ENCODE results near the gene FCHO1.
"Not testable (repeated sequence)": the region's sequence is repeated elsewhere in the genome, so short reads cannot be mapped to it uniquely, and the experiment has no call there.

The FCHO1 gene

DNA sequence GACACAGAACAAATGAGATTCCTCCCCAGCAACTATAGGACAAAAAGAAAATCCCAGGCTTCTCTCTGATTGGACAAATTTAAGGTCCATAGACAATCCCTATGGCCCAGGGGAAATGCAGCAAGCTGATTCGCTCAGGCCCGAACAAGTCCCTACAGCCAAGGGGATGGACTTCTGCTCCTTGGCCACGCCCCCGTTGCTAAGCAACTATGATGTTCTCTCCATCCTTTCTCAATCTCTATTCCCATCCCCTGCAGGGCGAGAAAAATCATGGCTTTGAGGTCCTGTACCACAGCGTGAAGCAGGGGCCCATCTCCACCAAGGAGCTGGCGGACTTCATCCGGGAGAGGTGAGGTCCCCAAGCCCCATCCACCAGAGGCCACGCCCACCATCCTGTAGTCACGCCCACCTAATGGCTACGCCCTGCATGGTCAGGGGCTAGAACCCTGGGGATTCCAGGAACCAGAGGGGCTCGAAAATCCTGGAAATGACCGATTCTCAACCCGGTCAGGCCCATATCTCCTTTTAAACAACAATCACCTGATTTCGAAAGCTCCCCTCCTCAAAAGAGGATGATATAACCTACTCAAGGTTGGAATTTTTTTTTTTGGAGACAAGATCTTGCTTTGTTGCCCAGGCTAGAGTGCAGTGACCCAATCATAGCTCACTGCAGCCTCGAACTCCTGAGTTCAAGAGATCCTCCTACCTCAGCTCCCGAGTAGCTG is 11.4 kb downstream of the FCHO1 start:
- DNase-seq (ENCODE audit: low read depth), result peak; percentile 76

DNA sequence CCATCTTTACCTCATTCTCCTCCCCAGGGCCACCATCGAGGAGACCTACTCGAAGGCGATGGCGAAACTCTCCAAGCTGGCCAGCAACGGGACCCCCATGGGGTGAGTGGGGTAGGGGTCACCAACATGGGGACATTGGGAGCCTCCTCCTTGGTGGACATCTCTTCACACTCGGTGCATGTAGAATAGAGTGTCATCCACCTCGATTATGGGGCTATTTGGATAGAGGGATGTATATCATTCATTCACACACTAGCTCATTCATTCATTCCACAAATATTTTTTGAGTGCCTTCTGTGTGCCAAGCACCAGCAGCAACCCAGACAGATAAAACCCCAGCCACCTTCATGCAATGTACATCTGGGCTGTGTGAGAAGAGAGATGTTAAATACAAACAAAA is 13.1 kb downstream of the FCHO1 start:
- no peak for DNase-seq (ENCODE audit: low read depth)

DNA sequence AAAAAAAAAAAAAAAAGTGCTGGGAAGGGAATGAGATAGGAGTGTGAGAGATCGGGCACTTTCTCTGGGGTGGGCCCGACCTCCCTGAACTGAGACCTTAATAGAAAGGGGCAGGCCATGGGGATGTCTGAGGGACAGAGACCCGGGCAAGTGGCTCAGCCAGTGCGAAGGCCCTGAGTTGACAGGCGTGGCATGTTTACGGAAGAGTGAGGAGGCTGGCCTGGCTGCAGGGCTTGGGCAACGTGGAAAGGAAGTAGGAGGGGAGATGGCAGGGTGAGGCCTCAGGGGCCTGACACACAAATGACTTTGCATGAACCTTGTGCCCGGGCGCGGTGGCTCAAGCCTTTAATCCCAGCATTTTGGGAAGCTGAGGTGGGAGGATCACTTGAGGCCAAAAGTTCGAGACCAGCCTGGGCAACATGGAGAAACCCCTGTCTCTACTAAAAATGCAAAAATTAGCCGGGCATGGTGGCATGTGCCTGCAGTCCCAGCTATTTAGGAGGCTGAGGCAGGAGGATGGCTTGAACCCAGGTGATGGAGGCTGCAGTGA is 13.9 kb downstream of the FCHO1 start:
- peak; percentile 48 for DNase-seq (ENCODE audit: low read depth)

DNA sequence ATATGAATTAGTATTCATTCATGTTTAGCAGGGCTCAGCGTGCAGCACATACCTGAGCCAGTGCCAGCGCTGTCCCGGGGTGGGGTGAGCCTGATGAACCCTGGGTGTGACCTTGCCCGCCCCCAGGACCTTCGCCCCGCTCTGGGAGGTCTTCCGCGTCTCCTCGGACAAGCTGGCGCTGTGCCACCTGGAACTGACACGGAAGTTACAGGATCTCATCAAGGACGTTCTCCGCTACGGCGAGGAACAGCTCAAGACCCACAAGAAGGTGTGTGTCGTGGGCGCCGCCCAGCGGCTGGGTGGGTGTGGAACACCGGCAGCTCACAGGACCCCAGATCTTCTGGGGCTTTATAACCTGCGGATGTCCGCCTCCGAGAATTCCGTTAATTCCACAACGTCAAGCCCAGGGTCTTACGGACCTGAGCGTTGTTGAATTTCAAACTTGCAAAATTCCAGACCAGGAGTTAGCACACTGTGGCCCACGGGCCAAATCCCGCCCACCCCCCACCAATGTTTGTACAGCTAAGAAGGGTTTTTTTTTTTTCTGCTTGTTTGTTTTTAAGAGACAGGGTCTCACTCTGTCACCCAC is 15.4 kb downstream of the FCHO1 start:
- DNase-seq (ENCODE audit: low read depth), result peak; percentile 84

DNA sequence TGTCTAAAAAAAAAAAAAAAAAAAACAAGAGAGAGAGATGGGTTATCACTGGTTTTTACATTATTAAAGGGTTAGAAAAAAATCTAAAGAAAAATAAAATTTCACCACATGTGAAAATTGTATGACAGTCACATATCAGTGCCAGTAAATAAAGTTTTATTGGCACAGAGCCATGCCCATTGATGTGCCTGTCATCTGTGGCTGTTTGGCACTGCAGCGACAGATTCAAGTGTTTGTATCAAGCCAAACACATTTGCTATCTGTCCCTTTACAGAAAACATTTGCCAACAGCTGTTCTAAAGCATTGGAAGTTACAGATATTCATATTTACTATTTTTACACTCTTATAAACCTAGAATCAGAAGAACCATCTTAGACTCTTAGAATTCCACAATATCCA is 16.3 kb downstream of the FCHO1 start:
- DNase-seq (ENCODE audit: low read depth), result no peak

DNA sequence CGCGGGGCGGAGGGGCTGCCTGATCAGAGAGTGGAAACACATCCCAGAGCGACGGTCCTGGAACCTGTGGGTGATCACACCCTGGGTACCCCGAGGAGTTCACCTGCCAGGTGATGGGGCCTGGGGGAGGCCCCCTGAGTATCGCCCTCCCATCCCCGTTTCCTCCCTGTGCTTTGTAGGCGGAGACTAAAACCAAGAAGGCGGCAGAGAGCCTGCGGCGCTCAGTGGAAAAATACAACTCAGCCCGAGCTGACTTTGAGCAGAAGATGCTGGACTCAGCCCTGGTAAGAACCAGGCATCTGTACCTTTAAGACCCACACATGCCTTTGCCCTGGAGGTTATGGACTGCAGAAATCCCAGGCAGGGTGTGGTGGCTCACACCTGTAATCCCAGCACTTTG is 19.3 kb downstream of the FCHO1 start:
- DNase-seq (ENCODE audit: low read depth), result no peak

DNA sequence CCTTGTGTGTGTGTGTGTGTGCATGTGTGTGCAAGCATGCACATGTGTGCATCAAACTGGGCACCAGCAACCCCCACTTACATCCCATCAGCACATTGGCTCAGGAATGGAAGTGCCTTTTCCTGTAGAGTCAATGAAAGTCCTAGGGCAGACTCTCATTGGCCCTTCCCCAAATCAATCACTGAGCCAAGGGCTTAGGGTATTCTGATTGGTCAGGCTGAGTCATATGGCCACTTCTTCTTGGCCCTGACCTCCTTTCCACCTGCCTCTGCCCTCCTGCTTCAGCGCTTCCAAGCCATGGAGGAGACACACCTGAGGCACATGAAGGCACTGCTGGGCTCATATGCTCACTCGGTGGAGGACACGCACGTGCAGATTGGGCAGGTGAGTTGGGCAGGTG is 20.9 kb downstream of the FCHO1 start:
- DNase-seq (ENCODE audit: low read depth), result peak; percentile 60

DNA sequence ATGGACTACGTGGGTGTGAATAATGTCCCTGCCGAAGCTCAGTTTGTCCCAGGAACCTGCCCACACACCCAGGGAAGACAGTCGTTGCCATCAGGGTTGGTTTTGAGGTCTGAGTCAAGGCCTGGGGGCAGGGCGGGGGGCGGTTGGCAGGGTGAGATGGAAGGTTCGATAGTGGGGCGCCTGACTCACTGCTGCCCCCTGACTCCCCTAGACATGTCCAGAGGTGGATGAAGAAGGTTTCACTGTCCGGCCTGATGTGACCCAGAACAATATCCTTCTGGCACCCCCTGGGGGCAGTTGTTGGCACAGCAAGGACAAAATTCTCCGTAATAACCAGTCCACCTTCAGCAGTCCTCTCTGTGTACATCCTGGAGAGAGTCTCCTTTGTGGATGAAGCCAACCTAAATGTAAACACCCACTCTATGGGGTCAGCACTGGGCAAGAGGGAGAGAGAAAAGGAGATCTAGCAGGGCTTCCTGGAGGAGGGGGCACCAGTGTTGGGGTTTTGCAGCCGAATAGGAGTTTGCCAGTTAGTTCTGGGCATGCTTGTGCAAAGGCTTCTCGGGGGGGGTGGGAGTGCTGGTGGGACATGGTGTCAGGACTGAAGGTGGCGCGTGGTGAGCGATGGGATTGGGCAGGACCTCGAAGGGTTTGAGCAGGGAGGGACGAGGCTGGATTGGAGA is 24.1 kb downstream of the FCHO1 start:
- DNase-seq (ENCODE audit: low read depth), result peak; percentile 72

DNA sequence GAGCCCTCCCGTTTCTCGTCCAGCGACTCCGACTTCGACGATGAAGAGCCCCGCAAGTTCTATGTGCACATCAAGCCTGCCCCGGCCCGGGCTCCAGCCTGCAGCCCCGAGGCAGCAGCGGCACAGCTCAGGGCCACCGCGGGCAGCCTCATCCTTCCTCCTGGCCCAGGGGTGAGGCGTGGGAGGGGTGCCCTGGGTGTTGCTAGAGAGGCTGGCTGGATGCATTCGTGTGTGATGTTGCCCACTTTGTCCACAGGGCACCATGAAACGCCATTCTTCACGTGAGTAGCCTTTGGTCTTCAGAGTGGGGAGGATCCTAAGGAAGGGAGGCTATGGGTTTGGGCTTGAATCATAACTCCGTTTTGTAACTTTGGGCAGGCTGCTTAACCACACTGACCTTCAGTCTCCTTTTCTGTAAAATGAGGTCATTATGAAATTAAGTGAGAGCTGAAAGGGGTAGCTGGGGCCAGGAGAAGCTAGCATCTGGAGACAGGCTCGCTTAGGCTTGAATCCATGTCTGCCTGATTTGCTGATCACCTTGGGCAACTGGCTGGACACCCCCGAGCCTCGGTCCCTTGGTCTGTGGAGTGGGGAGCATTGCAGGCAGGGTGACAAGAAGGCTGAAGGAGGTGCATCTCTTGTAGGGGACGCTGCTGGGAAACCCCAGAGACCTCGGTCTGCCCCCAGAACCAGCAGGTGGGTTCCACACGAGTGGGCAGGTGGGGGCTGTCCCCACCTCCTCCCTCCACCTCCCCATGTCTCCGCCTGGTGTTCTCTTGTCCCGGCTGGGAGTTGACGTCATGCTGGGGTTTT is 24.9 kb downstream of the FCHO1 start:
- DNase-seq (ENCODE audit: low read depth), result no peak

DNA sequence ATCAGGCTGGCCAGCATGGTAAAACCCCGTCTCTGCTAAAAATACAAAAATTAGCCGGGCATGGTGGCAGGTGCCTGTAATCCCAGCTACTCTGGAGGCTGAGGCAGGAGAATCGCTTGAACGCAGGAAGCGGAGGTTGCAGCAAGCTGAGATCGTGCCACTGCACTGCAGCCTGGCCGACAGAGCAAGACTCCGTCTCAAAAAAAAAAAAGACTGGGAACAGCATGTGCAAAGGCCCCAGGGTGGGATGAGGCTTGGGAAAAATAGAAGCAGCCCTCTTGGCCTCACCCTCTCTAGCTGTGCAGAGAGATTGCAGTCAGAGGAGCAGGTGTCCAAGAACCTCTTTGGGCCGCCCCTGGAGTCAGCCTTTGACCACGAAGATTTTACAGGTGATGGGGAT is 26.6 kb downstream of the FCHO1 start:
- DNase-seq (ENCODE audit: low read depth), result not testable (repeated sequence)

DNA sequence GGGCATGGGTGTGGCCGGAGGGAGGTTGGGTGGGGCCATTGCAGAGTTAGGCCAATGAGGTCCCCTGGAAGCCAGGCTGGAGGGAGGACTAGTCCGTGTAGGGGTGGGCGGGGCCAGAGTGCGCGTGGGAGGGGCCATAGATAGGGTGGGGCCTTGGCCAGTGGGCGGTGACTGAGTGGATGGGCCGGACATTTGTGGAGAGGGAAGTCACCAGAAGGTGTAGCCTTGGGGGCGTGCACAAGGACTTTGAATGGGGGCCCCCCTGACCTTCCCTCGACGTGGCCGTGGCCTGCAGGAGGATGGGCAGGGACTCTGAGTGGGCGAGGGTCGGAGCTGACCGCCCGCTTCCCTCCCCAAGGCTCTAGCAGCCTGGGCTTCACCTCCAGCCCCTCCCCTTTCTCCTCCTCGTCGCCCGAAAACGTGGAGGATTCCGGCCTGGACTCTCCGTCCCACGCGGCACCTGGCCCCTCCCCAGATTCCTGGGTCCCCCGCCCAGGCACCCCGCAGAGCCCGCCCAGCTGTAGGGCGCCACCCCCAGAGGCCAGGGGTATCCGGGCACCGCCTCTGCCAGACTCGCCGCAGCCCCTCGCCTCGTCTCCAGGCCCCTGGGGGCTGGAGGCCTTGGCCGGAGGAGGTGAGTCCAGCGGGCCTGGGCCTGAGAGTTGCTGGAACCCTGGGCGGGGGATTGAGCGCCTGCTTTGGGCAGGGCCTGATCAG is 27.1 kb downstream of the FCHO1 start:
- DNase-seq (ENCODE audit: low read depth), result peak; percentile 75

DNA sequence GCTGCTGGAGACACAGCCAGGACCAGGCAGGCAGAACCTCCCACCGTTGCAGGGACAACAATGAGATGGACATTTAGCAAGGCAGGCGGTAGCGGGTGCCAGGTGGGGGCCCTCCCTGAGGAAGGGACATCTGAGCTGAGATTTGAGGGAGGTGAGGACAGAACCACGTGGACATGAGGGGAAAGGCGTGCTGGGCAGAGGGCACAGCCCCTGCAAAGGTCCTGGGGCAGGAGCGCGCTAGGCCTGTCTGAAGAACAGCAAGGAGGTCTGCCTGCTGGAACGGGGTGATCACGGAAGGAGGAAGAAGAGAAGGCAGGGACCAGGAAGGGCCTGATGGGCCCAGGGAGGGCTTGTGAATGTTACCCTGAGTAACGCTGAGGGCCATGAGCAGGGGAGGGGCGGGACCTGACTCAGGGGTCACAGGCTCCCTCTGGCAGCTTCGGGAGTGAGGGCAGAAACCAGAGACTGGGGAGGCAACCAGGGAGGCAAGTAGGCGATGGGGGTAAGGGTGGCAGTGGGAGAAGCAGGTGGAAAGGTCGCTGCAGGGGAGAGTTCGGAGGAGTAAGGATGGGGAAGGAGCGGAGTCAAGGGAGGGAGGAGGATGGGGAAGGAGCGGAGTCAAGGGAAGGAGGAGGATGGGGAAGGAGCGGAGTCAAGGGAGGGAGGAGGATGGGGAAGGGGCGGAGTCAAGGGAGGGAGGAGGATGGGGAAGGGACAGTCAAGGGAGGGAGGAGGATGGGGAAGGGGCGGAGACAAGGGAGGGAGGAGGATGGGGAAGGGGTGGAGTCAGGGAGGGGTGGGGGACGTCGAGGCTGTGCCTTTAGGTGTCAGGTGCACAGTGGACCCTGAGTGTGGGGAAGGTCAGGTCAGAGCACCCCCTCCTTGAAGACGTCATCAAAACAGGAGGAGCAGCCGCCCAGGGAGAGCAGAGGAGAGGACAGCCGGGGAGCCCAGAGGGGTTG is 28.0 kb downstream of the FCHO1 start:
- DNase-seq (ENCODE audit: low read depth), result peak; percentile 66

DNA sequence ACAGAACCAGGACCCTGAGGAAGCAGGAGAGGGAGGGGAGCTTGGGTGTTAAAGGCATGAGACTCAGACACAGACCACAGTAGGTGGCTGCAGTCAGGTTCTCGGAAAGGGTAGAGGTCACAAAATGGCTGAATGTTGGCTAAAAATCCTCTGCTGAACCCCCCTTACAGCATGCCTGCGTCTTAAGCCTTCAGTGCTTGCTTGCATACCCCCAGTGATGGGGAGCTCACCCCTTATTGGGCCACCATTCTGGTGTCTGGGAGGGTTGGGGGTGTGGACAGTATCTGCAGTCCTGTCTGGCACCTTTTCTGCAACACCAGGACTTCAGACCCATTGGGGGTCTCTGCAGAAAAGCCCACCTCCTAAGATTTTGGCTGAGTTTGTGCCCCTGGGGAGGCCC is 29.5 kb downstream of the FCHO1 start:
- DNase-seq (ENCODE audit: low read depth), result no peak

DNA sequence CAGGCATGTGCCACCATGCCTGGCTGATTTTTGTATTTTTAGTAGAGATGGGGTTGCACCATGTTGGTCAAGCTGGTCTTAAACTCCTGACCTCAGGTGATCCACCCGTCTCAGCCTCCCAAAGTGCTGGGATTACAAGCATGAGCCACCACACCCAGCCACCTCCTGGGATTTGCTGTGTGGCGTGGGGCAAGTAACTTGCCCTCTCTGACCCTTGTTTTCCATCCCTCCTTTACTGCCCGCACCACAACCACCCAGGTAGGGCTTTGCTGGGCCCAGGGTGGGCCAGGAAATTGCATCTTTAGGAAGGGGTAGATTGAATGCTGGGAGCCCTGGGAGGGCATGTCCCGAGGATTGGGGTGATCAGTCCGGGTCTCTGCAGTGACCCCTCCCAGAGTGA is 32.4 kb downstream of the FCHO1 start:
- DNase-seq (ENCODE audit: low read depth), result not testable (repeated sequence)

DNA sequence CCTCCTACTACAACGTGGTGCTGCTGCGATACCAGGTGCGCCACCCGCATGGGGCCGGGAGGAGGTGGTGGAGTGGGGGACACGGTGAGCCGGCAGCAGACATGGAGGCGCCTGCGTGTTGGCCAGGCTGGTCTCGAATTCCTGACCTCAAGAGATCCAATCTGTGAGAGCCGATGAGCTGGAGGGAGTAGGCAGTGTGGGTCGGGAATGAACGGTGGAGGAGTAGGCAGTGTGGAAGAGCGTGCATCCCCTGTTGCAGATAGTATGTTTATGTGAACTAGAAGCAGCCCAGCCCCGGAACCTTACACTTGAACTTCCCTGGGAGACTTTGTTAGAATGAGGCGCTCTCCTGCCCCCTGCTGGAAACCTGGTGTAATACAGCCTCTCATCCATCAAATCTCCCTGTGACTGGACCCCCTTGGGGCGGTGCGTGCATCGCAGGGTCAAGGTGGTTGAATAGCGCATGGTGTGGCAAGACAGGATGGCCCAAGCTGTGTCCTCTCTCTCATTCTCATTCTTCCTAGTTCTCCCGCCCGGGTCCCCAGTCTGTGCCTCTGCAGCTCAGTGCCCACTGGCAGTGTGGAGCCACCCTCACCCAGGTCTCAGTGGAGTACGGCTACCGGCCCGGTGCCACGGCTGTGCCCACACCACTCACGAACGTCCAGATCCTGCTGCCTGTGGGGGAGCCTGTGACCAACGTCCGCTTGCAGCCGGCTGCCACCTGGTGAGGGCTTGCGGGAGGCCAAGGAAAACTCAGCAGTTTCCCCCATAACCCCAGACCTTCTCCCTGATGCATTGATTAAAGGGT is 33.1 kb downstream of the FCHO1 start:
- DNase-seq (ENCODE audit: low read depth), result peak; percentile 71

DNA sequence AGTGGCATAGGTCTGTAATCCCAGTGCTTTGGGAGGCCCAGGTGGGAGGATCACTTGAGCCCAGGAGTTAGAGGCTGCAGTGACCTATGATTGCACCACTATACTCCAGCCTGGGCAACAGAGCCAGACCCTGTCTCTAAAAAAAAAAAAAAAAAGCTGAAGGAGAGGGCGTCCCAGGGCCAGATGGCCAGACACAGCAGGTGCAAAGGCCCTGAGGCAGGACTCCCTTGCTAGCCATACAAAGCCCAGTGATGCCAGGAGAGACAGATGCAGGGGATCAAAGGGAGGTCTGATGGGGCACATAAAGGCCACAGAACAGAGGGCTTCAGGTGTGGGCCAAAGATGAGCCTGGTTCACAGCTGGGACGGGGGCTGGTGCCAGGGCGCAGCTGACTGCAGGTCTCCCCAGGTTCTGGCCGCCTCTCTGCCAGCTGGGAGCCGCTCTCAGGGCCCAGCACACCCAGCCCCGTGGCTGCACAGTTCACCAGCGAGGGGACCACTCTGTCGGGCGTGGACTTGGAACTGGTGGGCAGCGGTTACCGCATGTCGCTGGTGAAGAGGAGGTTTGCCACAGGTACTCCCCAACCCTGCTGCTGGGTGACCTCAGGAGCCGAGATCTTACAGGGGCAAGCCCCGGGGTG is 36.1 kb downstream of the FCHO1 start:
- DNase-seq (ENCODE audit: low read depth), result no peak

DNA sequence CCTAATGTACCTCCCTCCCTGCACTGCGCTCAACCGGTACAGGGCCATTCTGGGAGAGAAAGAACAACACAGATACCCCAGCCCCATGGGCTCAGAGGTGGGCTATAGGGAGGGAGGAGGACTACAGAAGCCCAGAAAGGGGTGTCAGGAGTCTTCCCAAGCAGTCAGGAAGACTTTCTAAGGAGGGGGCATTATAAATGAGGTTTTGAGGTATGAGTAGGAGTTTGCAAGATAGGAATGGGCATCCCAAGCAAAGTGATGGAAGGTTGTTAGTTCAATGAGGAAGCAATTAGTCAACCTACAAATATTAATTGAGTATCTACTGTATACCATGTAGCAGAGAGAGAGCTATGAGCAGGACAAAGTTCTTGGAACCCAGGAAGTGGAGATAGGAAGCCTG is 37.4 kb downstream of the FCHO1 start:
- DNase-seq (ENCODE audit: low read depth), result no peak

DNA sequence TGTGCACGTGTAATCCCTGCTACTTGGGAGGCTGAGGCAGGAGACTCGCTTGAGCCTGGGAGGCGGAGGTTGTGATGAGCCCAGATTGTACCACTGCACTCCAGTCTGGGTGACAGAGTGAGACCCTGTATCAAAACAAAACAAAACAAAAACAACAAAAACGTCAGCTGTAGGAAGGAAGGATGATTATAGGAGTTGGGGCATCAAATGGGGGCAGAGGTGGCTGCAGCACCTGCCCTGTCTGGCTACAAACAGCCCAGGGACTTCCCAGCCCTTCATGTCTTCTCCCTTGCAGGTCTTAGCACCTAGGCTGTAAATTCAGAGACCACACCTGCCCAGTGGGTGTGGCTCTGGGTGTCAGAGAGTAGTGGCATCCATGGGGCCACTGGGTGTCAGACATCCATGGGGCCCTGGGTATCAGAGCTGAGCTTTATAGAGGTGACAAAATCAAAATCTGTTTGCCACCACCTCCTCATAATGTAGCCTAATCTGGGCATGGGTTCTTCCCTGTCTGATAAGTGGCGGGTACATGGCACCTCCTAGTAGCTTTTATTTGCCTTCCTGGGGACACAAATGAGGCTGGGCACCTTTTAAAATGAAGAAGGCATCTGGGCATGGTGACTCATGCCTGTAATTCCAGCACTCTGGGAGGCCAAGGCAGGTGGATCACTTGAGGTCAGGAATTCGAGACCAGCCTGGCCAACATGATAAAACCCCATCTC is 38.9 kb downstream of the FCHO1 start:
- DNase-seq (ENCODE audit: low read depth), result no peak

DNA sequence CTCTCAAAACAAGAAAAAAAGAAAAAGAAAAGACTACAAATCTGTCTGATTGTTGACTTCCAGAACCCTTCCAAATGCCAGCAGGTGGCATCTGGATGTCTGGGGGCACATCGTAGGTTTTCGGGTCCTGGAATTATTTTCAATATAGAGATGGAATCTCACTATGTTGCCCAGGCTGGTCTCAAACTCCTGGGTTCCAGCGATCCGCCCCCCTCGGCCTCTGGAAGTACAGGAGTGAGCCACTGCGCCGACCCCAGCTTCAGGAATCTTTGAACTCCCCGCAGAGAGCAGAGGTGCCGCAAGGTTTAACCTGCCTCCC is 43.1 kb downstream of the FCHO1 start:
- DNase-seq (ENCODE audit: low read depth), result no peak

Measured in ELR (cell line).